ENCODE results near the gene CXorf49B.
"Not testable (repeated sequence)": the region's sequence is repeated elsewhere in the genome, so short reads cannot be mapped to it uniquely, and the experiment has no call there.

Gene CXorf49B
- 0 reads per million in 4 donors for total RNA-seq

DNA sequence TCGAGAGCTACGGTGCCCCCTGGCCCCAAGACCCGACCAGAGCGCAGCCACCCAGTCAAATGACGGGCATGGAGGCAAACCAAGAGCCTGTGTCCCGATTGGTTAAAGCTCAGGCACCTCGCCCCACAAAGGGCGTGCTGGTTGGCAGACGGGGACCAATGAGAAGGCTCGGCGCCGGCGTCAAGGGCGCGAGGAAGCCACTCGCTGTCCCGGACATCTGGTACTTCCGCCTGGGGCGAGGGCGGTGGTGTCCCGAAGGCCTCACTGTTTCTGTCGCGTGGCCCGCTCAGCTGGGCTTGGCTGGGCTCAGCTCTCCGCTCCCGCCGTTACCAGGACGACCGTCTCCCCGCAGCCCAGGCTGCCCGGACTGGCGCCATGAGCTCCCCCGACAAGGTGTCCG lies at the start of gene CXorf49B:
Gene CXorf49B, plus strand, starts transcription at position 301 of the 400 bp plus-strand sequence. Its CDS starts 75 bp downstream, at position 376.
- DNase-seq = not testable (repeated sequence)

DNA sequence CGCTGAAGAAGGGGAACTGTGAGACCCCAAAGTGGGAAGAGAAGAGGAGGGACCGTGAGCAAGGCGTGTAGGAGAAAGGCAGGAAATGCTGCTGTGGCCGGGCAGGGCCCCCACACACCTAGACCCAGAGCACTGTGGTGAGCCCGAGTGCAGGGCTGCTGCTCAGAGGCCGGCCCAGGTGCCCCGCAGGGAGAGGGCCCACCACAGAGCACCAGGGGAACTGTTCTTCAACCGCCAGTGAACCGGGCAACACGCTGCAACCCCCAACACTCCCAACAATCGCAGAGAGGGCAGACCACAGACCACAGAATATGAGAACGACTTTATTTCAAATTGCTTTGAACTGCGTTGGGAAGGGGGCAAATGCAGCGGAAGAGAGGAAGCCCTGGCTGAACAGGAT lies 49.1 kb upstream of the CXorf49B start:
- not testable (repeated sequence) for DNase-seq

DNA sequence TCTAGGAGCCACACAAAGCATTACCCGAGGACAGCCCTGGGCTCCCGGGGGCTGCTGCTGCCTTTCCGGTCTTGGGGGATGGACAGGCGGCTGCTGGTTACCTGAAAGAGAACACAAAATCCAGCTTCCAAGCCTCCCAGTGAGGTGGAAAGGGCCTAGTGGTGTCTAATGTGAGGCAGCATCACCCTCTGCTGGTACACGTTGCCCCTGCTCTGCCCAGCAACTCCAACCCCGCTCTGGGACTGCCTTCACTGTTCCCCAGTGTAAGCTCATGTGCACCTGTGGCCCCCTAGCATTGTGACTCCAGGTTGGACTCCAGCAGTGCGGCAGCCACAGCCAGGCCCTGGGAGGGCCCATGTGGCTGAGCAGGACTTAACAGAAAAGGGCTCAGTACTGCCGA lies 47.6 kb upstream of the CXorf49B start:
- not testable (repeated sequence) for DNase-seq

DNA sequence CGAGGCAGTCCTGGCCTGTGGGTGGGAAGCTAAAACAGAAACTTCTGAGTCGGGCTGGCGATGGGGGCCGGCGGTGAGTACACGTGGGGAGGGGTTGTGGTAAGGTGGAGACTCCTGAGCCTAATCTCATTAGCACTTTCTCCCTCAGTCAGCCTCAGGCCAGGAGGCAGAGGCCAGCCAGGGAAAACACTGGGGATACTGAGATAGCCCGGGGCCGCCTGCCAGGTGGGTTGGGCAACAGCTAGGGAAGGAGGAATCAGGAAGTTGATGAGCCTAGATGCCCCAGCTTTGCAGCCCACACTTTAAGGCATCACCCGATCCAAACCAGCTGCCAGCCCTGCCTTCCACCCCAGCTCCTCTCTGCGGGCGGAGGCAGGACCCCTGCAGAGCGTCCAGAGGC lies 46.8 kb upstream of the CXorf49B start:
- not testable (repeated sequence) for DNase-seq

DNA sequence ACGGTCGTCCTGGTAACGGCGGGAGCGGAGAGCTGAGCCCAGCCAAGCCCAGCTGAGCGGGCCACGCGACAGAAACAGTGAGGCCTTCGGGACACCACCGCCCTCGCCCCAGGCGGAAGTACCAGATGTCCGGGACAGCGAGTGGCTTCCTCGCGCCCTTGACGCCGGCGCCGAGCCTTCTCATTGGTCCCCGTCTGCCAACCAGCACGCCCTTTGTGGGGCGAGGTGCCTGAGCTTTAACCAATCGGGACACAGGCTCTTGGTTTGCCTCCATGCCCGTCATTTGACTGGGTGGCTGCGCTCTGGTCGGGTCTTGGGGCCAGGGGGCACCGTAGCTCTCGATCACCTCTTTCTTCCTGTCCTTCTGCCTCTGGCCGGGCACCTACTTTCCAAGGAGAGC lies 45.0 kb upstream of the CXorf49B start, which contains the start of gene CXorf49:
Gene CXorf49, minus strand, starts transcription at position 101 of the 400 bp plus-strand sequence. CDS start 134 bp downstream, outside the sequence.
- DNase-seq = not testable (repeated sequence)

DNA sequence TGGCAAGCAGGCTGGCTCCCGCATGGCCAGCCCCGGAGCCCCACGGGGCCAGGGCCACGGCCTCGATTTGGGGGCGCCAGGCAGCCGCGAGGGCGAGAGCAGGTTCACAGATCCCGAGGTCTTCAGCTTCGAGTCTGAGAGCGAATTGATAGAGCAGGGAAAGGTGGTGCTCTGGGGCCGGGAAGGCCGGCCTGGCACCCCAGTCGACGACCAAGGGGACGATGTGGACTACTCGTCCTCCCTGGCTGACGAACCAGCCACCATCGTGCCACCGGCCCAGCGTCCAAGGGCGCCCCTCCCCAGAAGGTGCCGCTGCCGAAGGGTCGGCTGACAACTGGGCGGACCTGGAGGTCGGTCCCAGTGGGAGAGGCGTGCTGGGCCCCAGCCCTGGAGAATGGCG lies 44.0 kb upstream of the CXorf49B start:
- DNase-seq = peak in 1 of 5 donors; percentile 0

DNA sequence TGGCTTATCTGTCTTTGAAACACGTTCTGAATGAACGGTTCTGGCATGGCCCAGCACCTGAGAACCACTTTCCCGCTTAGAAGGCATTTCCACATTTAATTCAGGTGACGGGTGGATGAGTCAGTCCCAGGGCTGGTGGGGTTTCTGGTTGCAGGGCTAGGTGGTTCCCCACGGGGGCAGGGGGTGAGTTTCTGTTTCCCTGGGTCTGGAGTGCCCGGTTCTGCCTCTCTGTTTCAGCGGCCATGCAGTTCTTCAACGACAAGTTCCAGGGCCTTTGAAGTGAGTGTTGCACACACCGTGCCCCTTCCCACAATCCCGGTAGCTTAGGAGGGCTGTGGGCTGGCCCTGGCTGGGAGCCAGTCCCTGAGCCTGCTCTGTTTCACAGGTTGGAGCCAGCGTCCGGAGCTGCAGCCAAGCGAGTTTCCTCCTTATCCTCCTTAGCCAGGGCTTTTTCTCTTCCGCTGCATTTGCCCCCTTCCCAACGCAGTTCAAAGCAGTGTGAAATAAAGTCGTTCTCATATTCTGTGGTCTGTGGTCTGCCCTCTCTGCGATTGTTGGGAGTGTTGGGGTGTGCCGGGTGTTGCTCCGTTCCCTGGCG lies 42.8 kb upstream of the CXorf49B start:
- not testable (repeated sequence) for DNase-seq

DNA sequence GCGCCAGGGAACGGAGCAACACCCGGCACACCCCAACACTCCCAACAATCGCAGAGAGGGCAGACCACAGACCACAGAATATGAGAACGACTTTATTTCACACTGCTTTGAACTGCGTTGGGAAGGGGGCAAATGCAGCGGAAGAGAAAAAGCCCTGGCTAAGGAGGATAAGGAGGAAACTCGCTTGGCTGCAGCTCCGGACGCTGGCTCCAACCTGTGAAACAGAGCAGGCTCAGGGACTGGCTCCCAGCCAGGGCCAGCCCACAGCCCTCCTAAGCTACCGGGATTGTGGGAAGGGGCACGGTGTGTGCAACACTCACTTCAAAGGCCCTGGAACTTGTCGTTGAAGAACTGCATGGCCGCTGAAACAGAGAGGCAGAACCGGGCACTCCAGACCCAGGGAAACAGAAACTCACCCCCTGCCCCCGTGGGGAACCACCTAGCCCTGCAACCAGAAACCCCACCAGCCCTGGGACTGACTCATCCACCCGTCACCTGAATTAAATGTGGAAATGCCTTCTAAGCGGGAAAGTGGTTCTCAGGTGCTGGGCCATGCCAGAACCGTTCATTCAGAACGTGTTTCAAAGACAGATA lies 2.4 kb upstream of the CXorf49B start:
- not testable (repeated sequence) for DNase-seq

DNA sequence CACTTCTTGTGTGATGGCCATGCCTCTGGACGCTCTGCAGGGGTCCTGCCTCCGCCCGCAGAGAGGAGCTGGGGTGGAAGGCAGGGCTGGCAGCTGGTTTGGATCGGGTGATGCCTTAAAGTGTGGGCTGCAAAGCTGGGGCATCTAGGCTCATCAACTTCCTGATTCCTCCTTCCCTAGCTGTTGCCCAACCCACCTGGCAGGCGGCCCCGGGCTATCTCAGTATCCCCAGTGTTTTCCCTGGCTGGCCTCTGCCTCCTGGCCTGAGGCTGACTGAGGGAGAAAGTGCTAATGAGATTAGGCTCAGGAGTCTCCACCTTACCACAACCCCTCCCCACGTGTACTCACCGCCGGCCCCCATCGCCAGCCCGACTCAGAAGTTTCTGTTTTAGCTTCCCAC lies 1.7 kb downstream of the CXorf49B start:
- not testable (repeated sequence) for DNase-seq

DNA sequence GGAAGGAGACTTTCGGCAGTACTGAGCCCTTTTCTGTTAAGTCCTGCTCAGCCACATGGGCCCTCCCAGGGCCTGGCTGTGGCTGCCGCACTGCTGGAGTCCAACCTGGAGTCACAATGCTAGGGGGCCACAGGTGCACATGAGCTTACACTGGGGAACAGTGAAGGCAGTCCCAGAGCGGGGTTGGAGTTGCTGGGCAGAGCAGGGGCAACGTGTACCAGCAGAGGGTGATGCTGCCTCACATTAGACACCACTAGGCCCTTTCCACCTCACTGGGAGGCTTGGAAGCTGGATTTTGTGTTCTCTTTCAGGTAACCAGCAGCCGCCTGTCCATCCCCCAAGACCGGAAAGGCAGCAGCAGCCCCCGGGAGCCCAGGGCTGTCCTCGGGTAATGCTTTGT lies 2.5 kb downstream of the CXorf49B start:
- not testable (repeated sequence) for DNase-seq

DNA sequence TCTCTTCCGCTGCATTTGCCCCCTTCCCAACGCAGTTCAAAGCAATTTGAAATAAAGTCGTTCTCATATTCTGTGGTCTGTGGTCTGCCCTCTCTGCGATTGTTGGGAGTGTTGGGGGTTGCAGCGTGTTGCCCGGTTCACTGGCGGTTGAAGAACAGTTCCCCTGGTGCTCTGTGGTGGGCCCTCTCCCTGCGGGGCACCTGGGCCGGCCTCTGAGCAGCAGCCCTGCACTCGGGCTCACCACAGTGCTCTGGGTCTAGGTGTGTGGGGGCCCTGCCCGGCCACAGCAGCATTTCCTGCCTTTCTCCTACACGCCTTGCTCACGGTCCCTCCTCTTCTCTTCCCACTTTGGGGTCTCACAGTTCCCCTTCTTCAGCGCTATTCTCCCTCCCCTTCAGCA lies 4.0 kb downstream of the CXorf49B start:
- DNase-seq = not testable (repeated sequence)

DNA sequence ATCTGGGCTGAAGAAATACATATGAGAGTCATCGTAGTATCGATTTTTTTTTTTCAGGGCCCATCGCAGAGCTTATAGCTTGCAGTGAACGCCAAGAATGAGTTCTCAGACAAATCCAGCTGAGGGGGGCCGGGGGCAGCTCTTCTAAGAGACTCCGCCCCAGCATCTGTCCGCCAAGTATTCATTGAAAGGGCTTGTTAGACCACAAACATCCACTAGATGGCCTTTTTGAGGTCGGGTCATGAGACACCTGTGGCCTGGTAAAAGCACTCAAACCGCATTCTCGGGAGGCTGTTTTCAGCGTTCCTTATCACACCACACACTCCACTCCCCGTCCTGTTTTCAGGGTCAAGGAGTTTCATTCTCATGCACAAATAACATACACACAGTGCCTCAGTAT lies 15.2 kb downstream of the CXorf49B start:
- not testable (repeated sequence) for DNase-seq

DNA sequence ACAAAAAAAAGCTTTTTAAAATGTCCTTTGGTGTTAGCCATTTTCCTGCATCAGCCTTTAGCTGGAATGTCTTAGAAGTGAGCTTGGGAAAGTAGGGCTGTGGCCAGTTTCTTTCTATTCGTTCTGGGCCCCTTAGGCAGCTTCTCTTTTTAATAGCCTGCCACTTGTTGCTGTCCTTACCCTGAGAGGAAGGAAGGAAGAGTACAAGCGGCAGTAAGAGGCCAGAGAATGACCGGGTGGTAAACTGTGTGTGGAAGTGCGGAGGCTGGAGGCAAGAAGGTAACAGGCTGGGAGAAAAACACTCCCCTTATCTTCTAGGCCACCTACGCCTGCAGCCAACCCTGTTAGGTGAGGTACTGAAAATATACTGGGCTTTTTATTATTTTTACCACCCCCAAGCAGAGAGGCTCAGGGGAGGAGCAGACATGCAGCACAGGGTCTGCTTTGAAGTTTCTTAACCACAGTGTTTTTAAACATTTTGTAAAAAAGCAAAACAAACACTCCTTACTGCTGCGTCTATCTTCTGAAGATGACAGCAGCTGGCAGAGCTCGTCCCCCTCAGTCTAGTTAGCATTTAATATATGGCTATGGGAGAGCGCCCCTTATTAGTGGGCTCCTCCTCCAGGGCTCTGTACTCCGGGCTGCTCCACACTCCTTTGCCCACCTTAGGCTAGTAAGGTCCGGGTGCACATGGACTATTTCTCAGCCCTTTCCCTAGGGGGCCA lies 19.2 kb downstream of the CXorf49B start:
- DNase-seq = not testable (repeated sequence)

DNA sequence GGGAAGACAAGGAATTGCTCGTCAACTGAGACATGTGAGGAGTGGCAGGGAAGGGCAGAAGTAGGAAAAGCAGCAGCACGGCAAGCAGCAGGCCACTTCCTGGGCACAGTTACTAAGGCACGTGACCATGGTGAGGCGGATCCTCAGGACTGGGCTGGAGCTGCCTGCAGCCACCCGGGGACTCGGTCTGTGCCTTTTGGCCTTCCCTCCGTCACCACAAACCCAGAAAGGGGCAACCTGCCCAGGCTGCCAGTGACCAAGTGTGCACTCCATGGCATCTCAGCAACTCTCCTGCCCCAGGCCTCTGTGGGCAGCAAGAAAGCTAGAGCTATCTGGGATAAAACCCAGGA lies 19.8 kb downstream of the CXorf49B start:
- DNase-seq = not testable (repeated sequence)

DNA sequence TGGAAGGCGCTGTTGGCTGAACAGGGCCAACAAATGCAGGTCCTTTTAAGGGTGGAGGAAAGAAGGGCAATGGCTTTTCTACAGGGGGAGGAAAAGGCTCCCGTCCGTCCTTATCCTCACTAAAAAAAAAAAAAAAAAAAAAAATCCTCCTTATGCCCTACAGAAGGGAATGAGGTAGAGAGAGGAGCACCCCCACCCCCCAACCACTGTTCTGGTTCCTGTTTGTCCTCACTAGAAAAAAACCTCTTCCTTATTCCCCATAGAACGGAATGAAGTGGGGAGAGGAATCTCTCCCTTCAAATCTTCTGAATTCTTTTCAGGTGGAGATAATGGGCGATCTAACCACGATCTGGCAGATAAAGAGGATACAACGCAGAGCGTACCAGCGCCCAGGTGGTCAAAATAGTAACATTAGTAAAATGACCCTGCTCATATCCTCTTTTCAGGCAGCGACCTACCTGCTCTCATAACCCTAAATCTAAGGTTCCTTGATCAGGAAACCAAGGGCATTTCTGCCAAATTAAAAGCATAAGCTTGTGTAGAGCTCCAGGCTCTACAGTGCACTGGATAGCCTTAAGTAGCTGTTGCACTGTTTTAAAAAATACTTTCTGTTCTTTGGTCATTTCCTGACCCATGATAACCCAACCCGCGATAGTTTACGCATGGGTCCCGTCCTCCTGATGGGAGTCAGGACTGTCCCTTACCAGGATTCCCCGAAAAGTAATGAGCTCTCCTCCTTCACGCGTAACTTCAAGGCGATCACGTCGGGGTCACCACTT lies 20.6 kb downstream of the CXorf49B start:
- DNase-seq = not testable (repeated sequence)

DNA sequence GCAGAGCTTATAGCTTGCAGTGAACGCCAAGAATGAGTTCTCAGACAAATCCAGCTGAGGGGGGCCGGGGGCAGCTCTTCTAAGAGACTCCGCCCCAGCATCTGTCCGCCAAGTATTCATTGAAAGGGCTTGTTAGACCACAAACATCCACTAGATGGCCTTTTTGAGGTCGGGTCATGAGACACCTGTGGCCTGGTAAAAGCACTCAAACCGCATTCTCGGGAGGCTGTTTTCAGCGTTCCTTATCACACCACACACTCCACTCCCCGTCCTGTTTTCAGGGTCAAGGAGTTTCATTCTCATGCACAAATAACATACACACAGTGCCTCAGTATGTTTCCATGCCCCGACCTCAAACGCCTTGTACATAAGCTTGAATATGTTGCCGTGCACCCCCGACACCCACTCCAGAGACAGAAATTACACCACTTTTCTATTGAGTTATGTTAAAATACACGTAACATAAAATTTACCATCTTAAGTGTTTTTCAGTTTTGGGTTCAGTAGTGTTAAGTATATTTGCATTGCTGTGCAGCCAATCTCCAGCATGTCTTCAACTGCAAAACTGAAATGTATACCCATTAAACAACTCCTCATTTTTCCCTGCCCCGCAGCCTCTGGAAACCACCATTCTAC lies 21.3 kb downstream of the CXorf49B start:
- DNase-seq = not testable (repeated sequence)

DNA sequence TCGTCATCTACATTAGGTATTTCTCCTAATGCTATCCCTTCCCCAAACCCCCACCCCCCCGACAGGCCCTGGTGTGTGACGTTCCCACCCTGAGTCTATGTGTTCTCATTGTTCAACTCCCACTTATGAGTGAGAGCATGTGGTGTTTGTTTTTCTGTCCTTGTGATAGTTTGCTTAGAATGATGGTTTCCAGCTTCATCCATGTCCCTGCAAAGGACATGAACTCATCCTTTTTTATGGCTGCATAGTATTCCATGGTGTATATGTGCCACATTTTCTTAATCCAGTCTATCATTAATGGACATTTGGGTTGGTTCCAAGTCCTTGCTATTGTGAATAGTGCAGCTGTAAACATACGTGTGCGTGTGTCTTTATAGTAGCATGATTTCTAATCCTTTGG lies 43.3 kb downstream of the CXorf49B start:
- DNase-seq = not testable (repeated sequence)

DNA sequence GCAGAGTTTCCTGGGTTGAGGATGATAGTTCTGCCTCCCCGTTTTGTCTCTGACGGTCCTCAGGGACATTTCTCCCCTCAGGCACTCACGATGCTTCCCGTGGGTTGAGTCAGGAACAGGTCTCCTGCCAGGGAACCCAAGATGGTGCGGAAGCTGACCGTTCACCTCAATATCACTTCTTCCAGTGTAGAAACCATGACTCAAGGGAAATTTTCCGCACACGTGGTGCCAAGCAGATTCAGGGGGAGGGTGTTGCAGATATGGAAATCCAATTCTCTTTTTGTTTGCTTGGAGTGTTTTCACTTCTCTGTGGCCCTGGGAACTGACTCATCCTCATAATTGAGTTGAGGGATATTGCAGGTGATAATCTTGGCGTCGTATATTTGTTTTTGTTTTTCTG lies 46.7 kb downstream of the CXorf49B start:
- no peak for DNase-seq

DNA sequence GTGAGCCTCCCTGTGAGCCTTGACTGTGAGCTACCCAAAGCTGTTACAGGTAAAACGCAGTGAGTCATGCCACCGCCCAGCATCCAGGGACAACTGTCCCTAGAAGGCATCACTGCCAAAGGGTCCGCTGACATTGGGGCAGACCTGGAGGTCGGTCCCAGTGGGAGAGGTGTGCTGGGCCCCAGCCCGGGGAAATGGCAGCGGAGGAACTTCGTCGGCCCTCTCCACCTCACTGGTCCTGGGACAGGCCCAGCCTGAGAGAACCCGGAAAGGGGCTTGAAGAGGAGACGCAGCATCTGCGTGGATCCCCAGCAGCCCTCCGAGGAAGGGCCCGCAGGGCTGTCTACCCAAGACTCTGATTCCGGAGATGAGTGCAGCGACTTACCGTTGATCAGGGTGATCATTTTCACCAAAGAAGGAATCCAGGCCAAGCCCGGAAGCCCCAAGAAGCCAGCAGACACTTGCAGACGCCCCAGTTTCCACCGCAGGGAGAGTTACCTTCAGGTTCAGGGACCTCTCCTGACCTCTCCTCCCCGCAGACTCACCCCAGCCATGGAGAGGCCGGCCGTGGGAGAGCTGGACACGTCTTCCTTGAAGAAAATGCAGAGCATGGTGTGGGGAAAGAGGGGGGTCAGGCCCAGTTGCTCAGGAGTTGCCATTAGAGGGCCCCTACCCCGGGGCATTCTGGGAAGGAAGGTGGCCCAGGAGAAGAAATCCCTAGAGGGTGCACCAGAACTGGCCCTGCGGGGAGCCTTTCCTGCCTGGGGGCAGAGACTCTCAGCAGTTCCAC lies 51.2 kb downstream of the CXorf49B start:
- DNase-seq = no peak

DNA sequence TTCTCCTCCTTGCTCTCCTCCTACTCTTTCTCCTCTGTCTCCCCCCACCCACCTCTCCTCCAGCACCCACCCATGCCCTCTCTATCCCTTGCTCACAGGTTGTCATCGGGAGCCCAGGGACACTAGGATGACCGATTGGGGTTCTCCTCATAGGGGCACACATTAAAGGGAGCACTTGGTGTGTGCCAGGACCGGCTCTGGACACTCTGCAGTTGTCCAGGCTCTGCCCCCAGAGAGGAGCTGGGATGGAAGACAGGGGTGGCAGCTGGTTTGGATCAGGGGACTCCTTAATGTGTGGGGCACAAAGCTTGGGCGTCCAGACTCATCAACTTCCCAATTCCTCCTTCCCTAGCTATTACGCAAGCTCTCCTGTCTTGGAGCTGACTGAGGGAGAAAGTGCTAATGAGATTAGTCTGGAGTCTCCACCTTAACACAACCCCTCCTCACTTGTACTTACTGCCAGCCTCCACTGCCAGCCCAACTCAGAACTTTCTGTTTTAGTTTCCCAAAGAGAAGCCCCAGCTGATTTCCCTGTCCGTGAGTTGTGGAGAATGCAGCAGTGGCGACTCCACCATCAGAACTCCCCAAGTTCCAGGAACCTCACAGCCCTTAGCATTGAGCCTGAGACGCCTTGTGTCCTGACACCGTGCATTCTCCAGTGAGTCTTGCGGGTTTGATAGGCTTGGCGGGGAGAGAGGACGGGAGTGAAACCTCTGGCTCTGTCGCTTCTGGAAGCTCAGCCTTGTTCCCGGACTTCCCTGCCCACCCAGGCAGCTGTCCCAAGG lies 52.2 kb downstream of the CXorf49B start:
- no peak for DNase-seq

DNA sequence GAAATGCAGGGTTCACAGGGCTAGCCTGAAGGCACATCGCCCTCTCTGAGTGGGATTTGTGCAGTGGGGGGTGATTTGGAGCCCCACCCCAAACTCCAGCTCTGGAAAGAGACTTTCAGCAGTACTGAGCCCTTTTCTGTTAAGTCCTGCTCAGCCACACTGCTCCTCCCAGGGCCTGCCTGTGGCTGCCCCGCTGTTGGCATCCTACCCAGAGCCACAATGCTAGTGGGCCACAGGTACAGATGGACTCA lies 52.7 kb downstream of the CXorf49B start:
- DNase-seq = no peak

Measured in T-helper 1 cell (primary cell).